Vagina (tissue), 2 donors: ENCODE results near the gene STXBP1.

Experiments used
- CTCF ChIP-seq, 3 experiments: fragments of 450-650 bp in 2 of 3; fragments of 200-600 bp in 1 of 3; sonication (generic) in 1 of 3; IDR thresholded peaks; one replicate each; pipeline ENCODE4 v1.5.1; 2017 to 2019; ENCODE audit warnings: antibody characterized with exemption in 3 of 3, mild to moderate bottlenecking in 2 of 3, moderate library complexity in 2 of 3
- POLR2A ChIP-seq, 2 donors: fragments of 450-650 bp; IDR thresholded peaks; one replicate each; pipeline ENCODE4 v1.6.1; 2017; ENCODE audit warnings: antibody characterized with exemption in 2 of 2, mild to moderate bottlenecking in 2 of 2, moderate library complexity in 2 of 2
- POLR2AphosphoS5 ChIP-seq, 2 donors: sonication (generic); formaldehyde crosslinking; IDR thresholded peaks; one replicate each; pipeline ENCODE4 v1.9.0; 2017; ENCODE audit warnings: antibody characterized with exemption in 2 of 2, mild to moderate bottlenecking in 2 of 2, low read depth in 1 of 2; ENCODE audit not compliant: insufficient read depth in 1 of 2

GRCh38 chr9:127628758-127629467 lies 16.8 kb downstream of the STXBP1 start:
- TF ChIP-seq POLR2A (IDR thresholded peaks at IDR 0.05), result no peak
- TF ChIP-seq CTCF (IDR thresholded peaks at IDR 0.05), result no peak
- TF ChIP-seq POLR2AphosphoS5 (IDR thresholded peaks at IDR 0.05; ENCODE audit: insufficient read depth in 1 of 2, low read depth in 1 of 2), result no peak
